ENCODE data around the gene FKBP10. TPM values are rescaled to one million over a fixed set of nuclear protein-coding genes. Genes with fewer than 3 reads are reported as not detected.

Gene FKBP10
- 239 and 477 TPM in 2 replicates for total RNA-seq

DNA sequence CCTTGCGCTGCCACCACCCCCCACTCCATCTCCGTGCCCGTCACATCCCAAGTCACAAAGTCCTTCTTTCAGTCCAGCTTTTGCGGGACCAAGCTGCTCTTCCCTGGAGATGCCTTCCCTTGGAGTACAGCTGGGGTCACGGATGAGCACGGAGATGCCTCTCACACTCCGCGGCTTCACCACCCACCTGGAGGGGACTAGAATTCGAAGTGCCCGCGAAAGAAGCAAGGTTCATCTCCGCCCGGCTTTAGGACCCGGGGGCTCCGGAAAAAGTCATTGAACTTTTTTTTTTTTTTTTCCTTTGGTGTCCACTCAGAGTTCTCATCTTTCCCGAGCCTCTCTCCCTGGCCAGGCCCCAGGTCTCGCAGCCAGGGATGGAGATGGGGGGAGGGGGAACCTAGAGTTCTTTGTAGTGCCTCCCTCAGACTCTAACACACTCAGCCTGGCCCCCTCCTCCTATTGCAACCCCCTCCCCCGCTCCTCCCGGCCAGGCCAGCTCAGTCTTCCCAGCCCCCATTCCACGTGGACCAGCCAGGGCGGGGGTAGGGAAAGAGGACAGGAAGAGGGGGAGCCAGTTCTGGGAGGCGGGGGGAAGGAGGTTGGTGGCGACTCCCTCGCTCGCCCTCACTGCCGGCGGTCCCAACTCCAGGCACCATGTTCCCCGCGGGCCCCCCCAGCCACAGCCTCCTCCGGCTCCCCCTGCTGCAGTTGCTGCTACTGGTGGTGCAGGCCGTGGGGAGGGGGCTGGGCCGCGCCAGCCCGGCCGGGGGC, at the start of gene FKBP10:
Gene FKBP10, plus strand, starts transcription at position 624 of the 771 bp plus-strand sequence. Its CDS starts 31 bp downstream, at position 655.

GRCh38 chr17:41786227-41787020, 26.4 kb upstream of the FKBP10 start, which contains the start of gene JUP:
JUP (minus strand) TSS chr17:41786711; CDS start chr17:41771854, 14,857 bp downstream.

GRCh38 chr17:41811549-41812380, 1.0 kb upstream of the FKBP10 start, which contains the start of gene P3H4:
P3H4 (minus strand) TSS chr17:41811949; CDS start chr17:41811915, 34 bp downstream.

DNA sequence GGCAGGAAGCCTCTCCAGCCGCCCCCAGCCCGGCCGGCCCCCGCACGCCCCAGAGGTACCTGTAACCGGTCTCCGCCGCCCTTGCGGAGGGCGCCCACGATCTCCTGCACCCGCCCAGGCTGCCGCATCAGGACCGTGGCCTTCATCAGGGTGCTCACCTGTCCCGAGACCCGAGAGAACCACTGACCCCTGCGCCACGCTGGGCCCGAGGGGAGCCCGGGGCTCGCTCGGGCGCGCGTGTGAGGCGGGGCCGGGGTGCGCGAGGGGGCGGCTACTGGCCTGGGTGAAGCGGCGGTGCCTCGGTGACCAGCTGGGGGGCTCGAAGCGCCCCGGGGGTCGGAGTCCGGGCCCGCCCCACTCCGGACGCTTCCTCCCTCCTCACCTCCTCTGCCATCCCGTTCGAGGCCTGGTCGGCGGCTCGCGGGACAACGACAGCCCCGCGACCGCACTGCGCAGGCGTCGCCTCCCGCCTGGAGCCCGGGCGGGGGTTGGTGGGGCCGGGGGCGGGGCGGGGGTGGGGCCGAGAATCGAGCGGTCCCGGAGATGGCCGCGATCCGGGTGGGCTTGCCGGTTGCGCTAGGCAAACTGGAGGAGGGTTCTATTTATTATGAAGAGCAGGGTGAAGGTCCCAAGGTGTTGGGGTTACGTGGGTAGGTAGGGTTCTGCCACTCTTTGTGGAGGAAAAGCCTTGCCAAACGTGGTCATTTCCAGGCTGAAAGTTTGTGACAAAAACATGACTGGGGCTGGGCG, 23.2 kb downstream of the FKBP10 start, which contains the start of gene NT5C3B:
Gene NT5C3B, minus strand, starts transcription at position 433 of the 750 bp plus-strand sequence. Its CDS starts 39 bp downstream, at position 394.

GRCh38 chr17:41837761-41838538, 25.1 kb downstream of the FKBP10 start, which contains the start of gene KLHL10:
KLHL10 (plus strand) TSS chr17:41837825; CDS start chr17:41837933, 108 bp downstream.

DNA sequence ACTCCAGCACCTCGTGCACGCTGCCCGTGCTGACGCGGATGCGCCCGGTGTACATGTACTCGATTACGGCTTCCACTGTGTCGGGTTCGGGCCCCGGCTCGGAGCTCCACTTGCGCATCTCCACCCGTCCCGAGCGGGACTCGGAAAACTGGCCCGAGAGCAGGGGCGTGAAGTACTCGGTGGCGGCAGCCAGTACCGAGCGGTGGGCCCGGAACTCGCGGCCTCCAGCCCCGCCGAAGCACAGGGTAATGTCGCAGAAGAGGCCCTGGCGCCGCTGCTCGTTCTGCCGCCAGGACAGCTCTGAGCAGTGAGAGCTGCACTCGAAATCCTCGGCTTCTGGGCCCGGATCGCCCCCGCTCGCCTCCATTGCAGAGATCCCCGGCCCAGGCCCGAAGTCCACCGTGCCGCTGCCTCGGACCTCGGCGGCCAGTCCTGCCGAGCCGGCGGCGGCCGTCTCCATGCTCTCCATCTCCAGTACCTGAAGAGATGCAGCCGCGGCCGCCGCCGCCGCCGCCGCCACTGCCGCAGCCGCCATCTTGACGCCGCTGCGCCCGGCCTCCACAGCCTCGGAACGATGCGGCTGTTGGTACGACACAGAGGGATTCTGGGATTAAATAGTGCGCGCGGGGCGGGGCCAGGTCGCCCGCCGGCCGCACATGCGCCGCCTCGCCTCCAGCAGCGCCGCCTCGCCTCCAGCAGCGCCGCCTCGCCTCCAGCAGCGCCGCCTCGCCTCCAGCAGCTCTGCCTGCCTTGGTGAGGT, 52.2 kb downstream of the FKBP10 start, which contains the start of gene KLHL11:
Gene KLHL11, minus strand, starts transcription at position 588 of the 760 bp plus-strand sequence. Its CDS starts 53 bp downstream, at position 535.

Other genes with a start within 250 kb of the FKBP10 start
- gene KRT9, start 240.9 kb upstream of the FKBP10 start, total RNA-seq, result not detected in 2 replicates
- gene KRT14, start 226.1 kb upstream of the FKBP10 start, total RNA-seq, result not detected in 2 replicates
- gene KRT16, start 200.2 kb upstream of the FKBP10 start, total RNA-seq, result 0.12 and 0.22 TPM in 2 replicates
- 1.00 and 1.5 TPM in 2 replicates for gene KRT17, start 188.4 kb upstream of the FKBP10 start, total RNA-seq
- gene EIF1, start 124.1 kb upstream of the FKBP10 start, total RNA-seq, result 134 and 145 TPM in 2 replicates
- gene GAST, start 100.7 kb upstream of the FKBP10 start, total RNA-seq, result not detected in 2 replicates
- under 0.01 TPM in 1 of 2 replicates, not detected in the other for gene HAP1, start 78.4 kb upstream of the FKBP10 start, total RNA-seq
- gene JUP, start 26.3 kb upstream of the FKBP10 start, total RNA-seq, result 4.5 and 7.6 TPM in 2 replicates
- gene P3H4, start 1.1 kb upstream of the FKBP10 start, total RNA-seq, result 43.2 and 79.7 TPM in 2 replicates
- 55.6 and 76.4 TPM in 2 replicates for gene NT5C3B, start 23.2 kb downstream of the FKBP10 start, total RNA-seq
- gene KLHL10, start 24.8 kb downstream of the FKBP10 start, total RNA-seq, result 0.12 TPM in 1 of 2 replicates, not detected in the other
- 34.4 and 35.9 TPM in 2 replicates for gene KLHL11, start 52.4 kb downstream of the FKBP10 start, total RNA-seq
- gene ACLY, start 105.9 kb downstream of the FKBP10 start, total RNA-seq, result 334 and 491 TPM in 2 replicates
- 0.50 and 1.3 TPM in 2 replicates for gene ODAD4, start 117.6 kb downstream of the FKBP10 start, total RNA-seq
- 40.6 and 42.2 TPM in 2 replicates for gene CNP, start 153.8 kb downstream of the FKBP10 start, total RNA-seq
- 64.4 and 91.4 TPM in 2 replicates for gene DNAJC7, start 204.4 kb downstream of the FKBP10 start, total RNA-seq
- 17.3 and 19.7 TPM in 2 replicates for gene NKIRAS2, start 207.1 kb downstream of the FKBP10 start, total RNA-seq
- gene C17orf113, start 237.6 kb downstream of the FKBP10 start, total RNA-seq, result 0.22 and 0.37 TPM in 2 replicates

Measured in uterine smooth muscle cell (primary cell).